Measurements from ENCODE around the gene EPAS1. TPM values are rescaled to one million over a fixed set of nuclear protein-coding genes. Genes with fewer than 3 reads are reported as not detected.

Gene EPAS1
- total and polyA plus RNA-seq, 3 donors from 2014 or later: 93.9 to 158 (median 142) TPM

- no peak for DNase-seq
- peaks cover 5% of the 10 kb centered on the region for H3K4me1 ChIP-seq
- H3K4me3 ChIP-seq: no peak overlapping the region
- intact Hi-C loops (cut with DNase I; ENCODE audit: low total_unique reads): no loop called here
- H3K9me3 ChIP-seq: no peaks in the 10 kb centered on the region
- 76 to 77% methylated on average over 5 of the region's 5 CpGs for WGBS, 2 donors
- TF ChIP-seq, protein P1, sequence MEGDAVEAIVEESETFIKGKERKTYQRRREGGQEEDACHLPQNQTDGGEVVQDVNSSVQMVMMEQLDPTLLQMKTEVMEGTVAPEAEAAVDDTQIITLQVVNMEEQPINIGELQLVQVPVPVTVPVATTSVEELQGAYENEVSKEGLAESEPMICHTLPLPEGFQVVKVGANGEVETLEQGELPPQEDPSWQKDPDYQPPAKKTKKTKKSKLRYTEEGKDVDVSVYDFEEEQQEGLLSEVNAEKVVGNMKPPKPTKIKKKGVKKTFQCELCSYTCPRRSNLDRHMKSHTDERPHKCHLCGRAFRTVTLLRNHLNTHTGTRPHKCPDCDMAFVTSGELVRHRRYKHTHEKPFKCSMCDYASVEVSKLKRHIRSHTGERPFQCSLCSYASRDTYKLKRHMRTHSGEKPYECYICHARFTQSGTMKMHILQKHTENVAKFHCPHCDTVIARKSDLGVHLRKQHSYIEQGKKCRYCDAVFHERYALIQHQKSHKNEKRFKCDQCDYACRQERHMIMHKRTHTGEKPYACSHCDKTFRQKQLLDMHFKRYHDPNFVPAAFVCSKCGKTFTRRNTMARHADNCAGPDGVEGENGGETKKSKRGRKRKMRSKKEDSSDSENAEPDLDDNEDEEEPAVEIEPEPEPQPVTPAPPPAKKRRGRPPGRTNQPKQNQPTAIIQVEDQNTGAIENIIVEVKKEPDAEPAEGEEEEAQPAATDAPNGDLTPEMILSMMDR (IDR thresholded peaks at IDR 0.05): no peak
- no peak for TF ChIP-seq POLR2A (IDR thresholded peaks at IDR 0.05)
- H3K27ac ChIP-seq: no peak overlapping the region
- H3K27me3 ChIP-seq: no peaks in the 10 kb centered on the region
- no peaks in the 10 kb centered on the region for H3K36me3 ChIP-seq (ENCODE audit: low read depth, missing control alignments)
Observed at GRCh38 chr2:46258937-46259776, 38.0 kb upstream of the EPAS1 start.

GRCh38 chr2:46259777-46260168 is 37.4 kb upstream of the EPAS1 start:
- intact Hi-C loops (cut with DNase I; ENCODE audit: low total_unique reads): no loop called here
- peaks cover 5% of the 10 kb centered on the region for H3K4me1 ChIP-seq

GRCh38 chr2:46260305-46260704 is 36.9 kb upstream of the EPAS1 start:
- no peak for DNase-seq
- Histone ChIP-seq H3K27ac (no peak overlapping the region), H3K36me3 (ENCODE audit: low read depth, missing control alignments) (no peaks in the 10 kb centered on the region), H3K9me3 (no peaks in the 10 kb centered on the region), H3K4me1 (peaks cover 5% of the 10 kb centered on the region), H3K4me3 (no peak overlapping the region), H3K27me3 (no peaks in the 10 kb centered on the region)
- TF ChIP-seq POLR2A (IDR thresholded peaks at IDR 0.05): no peak
- TF ChIP-seq, protein P1 (IDR thresholded peaks at IDR 0.05): no peak
- 86 to 91% methylated on average over 4 of the region's 4 CpGs for WGBS, 2 donors
- intact Hi-C loops (cut with DNase I; ENCODE audit: low total_unique reads): no loop called here

More at GRCh38 chr2:46259777-46260168, 37.4 kb upstream of the EPAS1 start:
- Histone ChIP-seq H3K27me3 (no peaks in the 10 kb centered on the region), H3K4me3 (no peak overlapping the region), H3K27ac (no peak overlapping the region), H3K36me3 (ENCODE audit: low read depth, missing control alignments) (no peaks in the 10 kb centered on the region), H3K9me3 (no peaks in the 10 kb centered on the region)
- TF ChIP-seq POLR2A (IDR thresholded peaks at IDR 0.05): no peak
- TF ChIP-seq, protein P1 (IDR thresholded peaks at IDR 0.05): no peak
- 22 to 29% methylated on average over 1 of the region's 1 CpG for WGBS, 2 donors
- no peak for DNase-seq

DNA sequence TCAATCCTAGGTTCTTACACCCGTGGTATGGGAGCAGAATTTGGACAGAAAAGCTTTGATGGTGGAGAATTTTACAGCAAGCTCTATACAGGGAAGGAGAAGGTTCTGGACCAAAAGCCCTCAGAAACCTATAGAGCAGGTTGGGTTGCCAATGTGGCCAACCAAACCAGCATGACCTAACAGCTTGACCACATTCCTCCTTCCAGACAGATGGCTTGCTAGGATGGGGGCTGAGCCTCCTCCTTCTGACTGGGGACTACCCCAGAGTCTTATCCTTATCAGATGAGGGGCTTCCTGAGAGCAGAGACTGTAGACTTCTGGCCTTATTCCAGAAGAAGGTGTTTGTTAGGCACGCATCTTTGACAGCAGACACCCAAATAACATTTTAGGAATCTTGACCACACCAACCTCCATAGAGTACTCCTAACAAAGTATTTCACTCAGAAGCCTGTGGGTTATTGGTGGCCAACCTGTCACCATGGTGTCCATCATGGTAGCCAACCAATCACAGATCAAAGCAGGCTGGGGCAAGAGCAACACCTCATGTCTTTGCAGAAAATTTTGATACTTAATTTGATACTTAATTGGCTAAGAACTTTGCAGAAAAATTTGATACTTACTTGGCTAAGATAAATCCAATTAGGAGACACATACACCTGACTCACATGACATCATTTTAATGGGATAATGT is 34.8 kb upstream of the EPAS1 start:
- TF ChIP-seq, protein P1 (IDR thresholded peaks at IDR 0.05): no peak
- no peak for TF ChIP-seq POLR2A (IDR thresholded peaks at IDR 0.05)
- Histone ChIP-seq H3K36me3 (ENCODE audit: low read depth, missing control alignments) (no peaks in the 10 kb centered on the region), H3K27ac (no peak overlapping the region), H3K4me1 (peaks cover 5% of the 10 kb centered on the region), H3K27me3 (no peaks in the 10 kb centered on the region), H3K4me3 (no peak overlapping the region), H3K9me3 (no peaks in the 10 kb centered on the region)
- intact Hi-C loops (cut with DNase I; ENCODE audit: low total_unique reads): no loop called here
- no peak for DNase-seq
- WGBS, 2 donors: 89 to 93% methylated on average over 2 of the region's 2 CpGs

All from testis (tissue), 3 donors.